SJSA1 (cell line): ENCODE measurements around the gene SFRP5. TPM values are rescaled to one million over a fixed set of nuclear protein-coding genes. Genes with fewer than 3 reads are reported as not detected.
A peak's percentile ranks its signal among the peaks of the same experiment; 100 is the strongest.

ENCODE experiments used
- DNase-seq, 2 experiments: peaks; one replicate each; pipeline ENCODE4 v3.0.0-alpha.2; 2015 to 2020; ENCODE audit warnings: low spot score in 2 of 2, low read depth in 1 of 2
- H3K27ac ChIP-seq: fragments of 250-450 bp; sonication (Bioruptor Pico); 2 replicates; pipeline ENCODE4 v1.5.1; 2020; ENCODE audit warnings: mild to moderate bottlenecking, moderate library complexity
- H3K27me3 ChIP-seq: fragments of 250-450 bp; sonication (Bioruptor Pico); replicated peaks from 2 replicates; pipeline ENCODE4 v1.5.1; 2020; ENCODE audit warnings: mild to moderate bottlenecking, moderate library complexity
- H3K36me3 ChIP-seq: fragments of 250-450 bp; sonication (Bioruptor Pico); 2 replicates; pipeline ENCODE4 v1.5.1; 2020; ENCODE audit warnings: mild to moderate bottlenecking
- H3K4me1 ChIP-seq: fragments of 250-450 bp; sonication (Bioruptor Pico); replicated peaks from 2 replicates; pipeline ENCODE4 v1.6.1; 2021; ENCODE audit warnings: mild to moderate bottlenecking
- H3K4me3 ChIP-seq: fragments of 250-450 bp; sonication (Bioruptor Pico); 2 replicates; pipeline ENCODE4 v1.5.1; 2020; ENCODE audit warnings: mild to moderate bottlenecking
- H3K9me3 ChIP-seq: fragments of 250-450 bp; sonication (Bioruptor Pico); replicated peaks from 2 replicates; pipeline ENCODE4 v1.5.1; 2020; ENCODE audit warnings: mild to moderate bottlenecking
- total RNA-seq: library from RNA; depleted of rRNA; stranded (reverse); fragments of >200 nt; shearing (Covaris generic); gene quantifications from 2 replicates; pipeline ENCODE4 v1.2.3, GENCODE V29; 2014

The SFRP5 gene
- total RNA-seq, 1 experiment from 2014 or later, result not detected

DNA sequence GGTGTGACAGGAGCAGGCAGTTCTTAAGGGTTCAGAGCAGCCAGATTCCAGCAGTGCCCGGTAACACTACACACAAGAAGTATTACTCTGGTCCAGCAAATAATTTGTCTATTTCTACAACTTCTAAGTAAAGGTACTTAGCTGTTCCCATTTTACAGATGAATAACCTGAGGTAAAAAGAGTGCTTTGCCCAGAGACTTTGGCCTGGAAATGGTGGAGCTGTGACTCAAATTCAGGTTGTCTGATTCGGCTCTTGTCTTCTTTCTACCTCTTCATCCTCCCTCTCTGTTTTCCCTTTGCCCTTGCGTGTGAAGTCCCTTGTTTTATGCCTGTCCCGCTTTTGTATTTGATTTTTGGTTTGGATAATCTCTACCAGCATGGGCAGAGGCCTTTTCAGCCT, 17.1 kb downstream of the SFRP5 start:
- no peaks in the 10 kb centered on the region for H3K9me3 ChIP-seq

DNA sequence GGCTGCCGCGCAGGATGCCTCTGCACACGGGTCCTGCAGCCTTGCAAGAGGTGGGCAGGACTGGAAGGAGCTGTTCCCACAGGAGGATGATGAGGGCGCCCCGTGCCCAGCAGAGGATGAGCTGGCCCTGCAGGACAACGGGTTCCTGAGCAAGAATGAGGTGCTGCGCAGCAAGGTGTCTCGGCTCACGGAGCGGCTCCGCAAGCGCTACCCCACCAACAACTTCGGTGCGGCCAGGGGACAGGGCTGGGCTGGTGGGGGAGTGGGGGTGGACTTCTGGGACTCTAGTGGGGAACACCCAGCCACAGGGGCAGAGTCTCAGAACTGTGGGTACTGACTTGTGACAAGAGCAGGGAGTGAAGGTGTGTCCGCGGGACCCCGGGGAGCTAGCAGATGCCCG, 18.8 kb downstream of the SFRP5 start:
- H3K36me3 ChIP-seq, result peaks cover 86% of the 10 kb centered on the region
- no peaks in the 10 kb centered on the region for H3K9me3 ChIP-seq
- H3K27ac ChIP-seq, result no peak overlapping the region
- DNase-seq, result no peak
- no peaks in the 10 kb centered on the region for H3K27me3 ChIP-seq
- no peaks in the 10 kb centered on the region for H3K4me1 ChIP-seq
- no peak overlapping the region for H3K4me3 ChIP-seq

More for the DNA sequence above, 17.1 kb downstream of the SFRP5 start:
- Histone ChIP-seq H3K27ac (no peak overlapping the region), H3K4me3 (no peak overlapping the region), H3K4me1 (no peaks in the 10 kb centered on the region), H3K27me3 (no peaks in the 10 kb centered on the region), H3K36me3 (peaks cover 78% of the 10 kb centered on the region)
- no peak for DNase-seq

DNA sequence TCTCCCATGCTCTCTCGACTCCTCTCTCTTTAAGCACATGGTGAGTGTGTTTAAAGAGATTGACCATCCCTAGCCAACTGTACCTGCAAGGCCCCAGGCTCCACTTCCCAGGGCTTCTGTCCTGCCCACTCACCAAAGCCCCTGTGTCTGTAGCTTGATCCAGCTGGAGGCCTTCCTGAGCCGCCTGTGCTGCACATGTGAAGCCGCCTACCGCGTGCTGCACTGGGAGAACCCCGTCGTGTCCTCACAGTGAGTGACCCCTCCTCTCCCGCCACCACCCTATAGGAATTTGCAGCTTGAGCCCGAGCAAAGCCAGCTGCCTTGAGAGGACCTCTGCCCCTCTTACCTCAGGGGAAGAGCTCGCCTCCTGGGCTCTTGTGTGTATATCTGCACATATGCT, 23.7 kb downstream of the SFRP5 start:
- no peaks in the 10 kb centered on the region for H3K4me1 ChIP-seq
- H3K27me3 ChIP-seq, result no peaks in the 10 kb centered on the region
- DNase-seq, result no peak
- H3K9me3 ChIP-seq, result no peaks in the 10 kb centered on the region
- H3K27ac ChIP-seq, result no peak overlapping the region
- no peak overlapping the region for H3K4me3 ChIP-seq
- peaks cover 92% of the 10 kb centered on the region for H3K36me3 ChIP-seq

DNA sequence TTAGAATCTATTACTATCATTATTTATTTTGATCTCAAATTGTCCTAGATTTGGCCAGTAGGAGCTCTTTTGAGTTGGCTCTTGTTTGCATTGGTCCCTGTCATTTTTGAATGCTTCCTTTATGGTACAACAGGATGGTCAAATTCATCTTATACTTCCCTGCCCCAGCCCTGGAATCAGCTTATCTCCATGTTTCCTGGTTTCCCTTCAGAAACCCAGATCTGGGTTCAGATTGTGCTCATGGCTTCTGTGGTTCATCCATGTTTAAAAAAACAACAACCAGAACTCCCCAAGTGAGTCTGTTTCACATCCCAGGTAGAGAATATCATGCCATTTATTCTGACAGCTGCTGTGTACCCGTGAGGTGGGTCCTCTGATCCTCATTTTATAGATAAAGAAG, 24.2 kb downstream of the SFRP5 start:
- no peaks in the 10 kb centered on the region for H3K27me3 ChIP-seq
- no peaks in the 10 kb centered on the region for H3K9me3 ChIP-seq
- no peaks in the 10 kb centered on the region for H3K4me1 ChIP-seq
- H3K27ac ChIP-seq, result no peak overlapping the region
- no peak overlapping the region for H3K4me3 ChIP-seq
- H3K36me3 ChIP-seq, result peaks cover 91% of the 10 kb centered on the region
- no peak for DNase-seq

DNA sequence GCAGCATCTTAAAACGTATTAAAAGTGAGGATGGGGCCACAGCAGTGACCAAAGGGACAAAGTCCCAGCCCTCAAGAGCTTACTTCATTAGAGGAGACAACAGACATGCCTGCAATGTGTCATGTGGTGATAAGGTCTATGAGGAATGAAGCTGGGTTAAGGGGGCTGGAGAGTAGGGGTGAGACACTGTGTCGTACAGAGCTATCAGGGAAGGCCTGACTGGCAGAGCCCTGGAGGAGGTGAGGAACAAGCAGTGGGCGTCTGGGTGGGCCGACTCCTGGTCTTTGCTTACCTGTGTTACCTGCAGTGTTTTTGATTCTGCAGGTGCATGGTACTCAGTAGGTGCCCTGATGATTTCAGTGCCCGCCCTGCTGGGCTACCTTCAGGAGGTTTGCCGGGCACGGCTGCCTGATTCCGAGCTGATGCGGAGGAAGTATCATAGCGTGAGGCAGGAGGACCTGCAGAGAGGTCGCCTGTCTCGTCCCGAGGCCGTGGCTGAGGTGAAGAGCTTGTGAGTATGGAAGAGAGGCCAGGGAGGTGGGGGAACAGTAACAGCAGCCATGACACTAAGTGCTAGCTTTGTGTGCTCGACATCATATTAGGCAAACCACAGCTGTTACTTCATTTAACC, 27.3 kb downstream of the SFRP5 start:
- Histone ChIP-seq H3K27ac (no peak overlapping the region), H3K36me3 (peaks cover 84% of the 10 kb centered on the region), H3K4me3 (no peak overlapping the region), H3K9me3 (no peaks in the 10 kb centered on the region), H3K4me1 (no peaks in the 10 kb centered on the region), H3K27me3 (no peaks in the 10 kb centered on the region)
- DNase-seq, result no peak

DNA sequence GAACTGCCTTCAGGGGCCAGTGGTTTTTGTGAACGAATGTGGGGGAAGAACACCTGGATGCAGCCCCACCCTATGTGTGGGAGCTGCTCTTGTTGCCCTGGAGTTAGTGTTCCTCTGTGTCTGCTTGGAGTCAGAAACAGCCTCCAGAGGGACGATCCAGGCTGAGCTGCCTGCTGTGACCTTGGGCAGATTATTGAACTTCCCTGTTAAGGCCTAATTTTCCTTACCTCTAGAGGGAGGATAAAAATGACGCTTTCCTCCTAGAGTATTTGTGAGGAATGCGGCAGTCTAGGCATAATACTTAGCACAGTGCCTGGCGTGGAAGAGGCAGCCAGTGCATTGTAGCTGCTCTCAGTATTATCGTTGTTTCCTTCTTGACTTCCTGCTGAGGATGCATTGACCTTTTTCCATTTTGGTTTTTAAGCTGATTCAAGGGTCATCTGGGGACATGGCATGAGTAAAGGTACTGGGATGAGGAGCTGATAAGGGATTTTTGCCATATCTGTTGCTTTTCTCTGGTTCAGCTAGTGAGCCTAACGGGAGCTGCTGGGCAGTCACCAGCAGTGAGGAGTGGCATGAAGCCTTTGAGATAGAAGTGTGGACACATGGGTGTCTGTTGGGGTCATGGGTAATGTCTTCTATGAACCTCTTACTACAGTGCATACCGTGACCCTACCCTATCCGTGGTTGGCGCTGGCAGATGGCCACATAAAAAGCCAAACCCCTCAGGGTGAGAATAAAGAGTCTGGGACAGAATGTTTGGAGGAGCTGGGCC, 28.4 kb downstream of the SFRP5 start:
- DNase-seq, result no peak
- H3K27me3 ChIP-seq, result no peaks in the 10 kb centered on the region
- H3K36me3 ChIP-seq, result peaks cover 80% of the 10 kb centered on the region
- no peak overlapping the region for H3K4me3 ChIP-seq
- peaks cover under 1% of the 10 kb centered on the region for H3K4me1 ChIP-seq
- no peak overlapping the region for H3K27ac ChIP-seq
- H3K9me3 ChIP-seq, result no peaks in the 10 kb centered on the region

DNA sequence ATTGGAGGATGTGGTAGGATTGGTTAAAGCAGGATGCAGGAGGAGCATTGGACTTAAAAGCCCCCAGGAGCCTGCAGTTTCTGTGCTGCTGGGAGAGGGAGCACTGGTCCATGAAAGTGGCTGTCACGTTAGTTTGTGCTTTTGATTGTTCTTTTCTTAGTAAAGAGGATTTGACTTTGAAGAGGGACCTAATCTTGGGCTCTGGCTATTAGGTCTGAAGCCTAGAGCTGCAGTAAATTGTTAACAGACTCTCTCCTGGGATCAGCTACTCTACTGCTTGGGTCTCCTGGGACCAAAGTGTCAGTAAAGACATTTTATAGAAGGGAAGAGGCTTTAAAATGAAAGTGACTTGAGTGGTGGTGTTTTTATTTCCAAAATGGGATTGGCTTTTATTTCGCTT, 31.2 kb downstream of the SFRP5 start:
- H3K36me3 ChIP-seq, result peaks cover 65% of the 10 kb centered on the region
- no peak overlapping the region for H3K4me3 ChIP-seq
- peaks cover 17% of the 10 kb centered on the region for H3K4me1 ChIP-seq
- no peaks in the 10 kb centered on the region for H3K9me3 ChIP-seq
- H3K27ac ChIP-seq, result no peak overlapping the region
- DNase-seq, result no peak
- no peaks in the 10 kb centered on the region for H3K27me3 ChIP-seq

DNA sequence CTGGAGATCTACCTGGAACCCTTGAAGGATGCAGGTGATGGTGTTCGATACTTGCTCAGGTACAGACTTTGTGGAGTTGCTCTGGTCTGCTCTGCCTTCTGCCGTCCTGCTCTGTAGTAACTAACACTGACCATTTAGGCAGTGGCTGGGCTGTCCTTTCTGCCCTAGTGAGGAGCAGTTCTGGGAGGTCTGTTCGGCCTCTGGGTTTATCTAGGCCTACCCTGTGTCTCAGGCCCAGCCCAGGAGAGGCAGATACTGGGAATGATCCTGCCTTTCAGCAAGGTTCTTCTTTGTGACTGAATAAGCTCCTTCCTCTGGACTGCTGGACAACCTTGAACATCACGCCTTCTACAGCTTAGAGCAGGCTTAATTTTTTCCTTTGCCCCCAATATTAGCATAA, 33.2 kb downstream of the SFRP5 start:
- Histone ChIP-seq H3K27ac (no peak overlapping the region), H3K27me3 (no peaks in the 10 kb centered on the region), H3K9me3 (no peaks in the 10 kb centered on the region), H3K4me1 (peaks cover 17% of the 10 kb centered on the region), H3K4me3 (no peak overlapping the region), H3K36me3 (peaks cover 45% of the 10 kb centered on the region)
- DNase-seq, result no peak

DNA sequence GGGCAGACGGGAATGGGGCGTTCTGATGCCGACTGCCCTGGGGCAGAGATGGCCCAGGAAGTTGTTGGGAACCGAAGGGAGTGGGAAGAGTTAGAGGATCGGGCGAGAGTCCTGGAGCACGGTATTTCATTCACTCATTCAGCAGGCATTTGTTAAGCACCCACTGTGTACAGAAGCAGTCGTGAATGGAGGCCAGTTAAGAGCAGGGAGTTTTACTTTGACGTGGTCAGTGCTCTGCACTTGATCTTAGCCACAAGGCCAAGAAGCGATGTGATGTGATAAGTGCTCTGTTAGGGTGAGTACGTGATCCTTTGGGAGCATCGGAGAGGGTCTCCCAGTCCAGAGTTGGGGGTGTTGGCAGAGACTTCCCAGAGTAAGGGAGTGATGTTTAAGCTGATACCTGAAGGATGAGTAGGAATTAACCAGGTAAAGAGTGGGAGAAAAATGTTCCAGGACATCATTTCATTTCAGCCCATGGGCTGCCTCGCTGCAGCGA, 34.0 kb downstream of the SFRP5 start:
- H3K27me3 ChIP-seq, result no peaks in the 10 kb centered on the region
- H3K36me3 ChIP-seq, result peaks cover 37% of the 10 kb centered on the region
- H3K9me3 ChIP-seq, result no peaks in the 10 kb centered on the region
- DNase-seq, result no peak
- H3K4me1 ChIP-seq, result peaks cover 17% of the 10 kb centered on the region
- H3K27ac ChIP-seq, result no peak overlapping the region
- H3K4me3 ChIP-seq, result peak overlapping the region; percentile 90

DNA sequence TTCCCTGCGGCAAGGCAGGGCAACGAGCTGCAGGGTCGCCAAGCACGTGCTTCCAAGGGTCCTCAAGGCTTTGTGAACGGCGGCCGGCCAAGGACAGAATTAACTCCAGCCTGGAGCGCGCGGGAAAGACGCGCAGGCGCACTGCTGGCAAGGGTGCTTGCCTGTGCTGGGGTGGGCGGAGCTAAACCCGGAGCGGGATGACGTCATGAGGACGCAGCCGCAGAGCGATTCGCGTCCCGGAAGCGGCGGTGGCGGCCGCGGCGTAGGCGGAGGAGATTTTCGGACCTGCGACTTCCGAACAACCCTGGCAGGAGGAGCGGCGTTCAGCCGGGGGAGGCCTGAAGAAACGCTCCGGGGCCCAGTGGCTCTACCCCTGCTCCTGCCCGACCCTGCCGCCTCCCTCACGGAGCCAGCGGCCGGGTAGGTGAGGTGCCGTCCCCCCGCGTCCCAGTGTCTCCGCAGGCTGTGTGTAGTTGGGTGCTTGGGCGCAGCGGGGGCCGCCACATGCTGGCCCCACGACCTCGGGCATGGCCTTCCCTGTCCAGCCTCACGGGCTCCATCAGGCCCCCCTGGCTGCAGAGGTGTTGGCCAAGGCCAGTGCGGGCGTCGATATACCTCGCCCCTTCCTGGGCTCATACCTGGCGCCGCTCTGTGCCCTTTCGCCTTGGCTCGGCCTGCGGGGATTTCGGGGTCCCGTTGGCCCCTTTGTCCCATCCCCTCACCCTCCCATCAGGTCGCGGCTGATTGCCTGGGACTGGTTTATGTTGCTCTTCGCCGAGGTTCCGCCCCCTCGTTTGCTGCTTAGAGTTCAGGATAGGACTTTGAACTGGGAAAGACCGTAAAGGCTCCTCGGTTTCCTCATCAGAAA, 34.7 kb downstream of the SFRP5 start, which contains the start of gene ZFYVE27:
Gene ZFYVE27 (plus strand): TSS at position 227 of the 868 bp plus-strand sequence. CDS start 1,350 bp downstream, outside the sequence.
- Histone ChIP-seq H3K4me3 (peak within 1 kb of the TSS; percentile 90), H3K27me3 (no peaks in the 10 kb centered on the region), H3K36me3 (peaks cover 35% of the 10 kb centered on the region), H3K9me3 (no peaks in the 10 kb centered on the region), H3K27ac (peak within 1 kb of the TSS; percentile 69), H3K4me1 (peaks cover 17% of the 10 kb centered on the region)
- peak; percentile 89 to 98 for DNase-seq

DNA sequence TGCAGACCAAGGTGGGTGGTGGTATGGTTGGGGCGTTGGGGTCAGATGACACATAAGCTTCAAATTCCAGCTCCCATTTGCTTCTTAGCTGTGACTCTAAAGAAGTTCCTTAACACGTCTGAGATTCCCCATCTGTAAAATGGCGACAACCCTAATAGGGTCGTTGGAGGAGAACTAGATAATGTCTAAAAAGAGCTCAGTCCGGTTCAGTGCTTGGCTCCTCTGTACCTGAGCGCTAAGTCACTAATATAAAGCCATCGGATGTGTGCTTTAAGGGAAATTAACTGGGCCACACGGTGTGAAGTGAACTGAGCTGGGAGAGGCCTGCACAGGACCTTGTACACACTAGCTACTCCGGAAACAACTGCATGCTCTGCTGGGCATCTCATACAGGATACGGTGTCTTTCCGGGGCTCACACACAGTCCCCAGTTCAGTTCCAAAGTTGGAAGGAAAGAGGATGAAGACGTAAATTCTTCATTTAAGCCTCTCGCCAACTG, 35.3 kb downstream of the SFRP5 start:
- Histone ChIP-seq H3K27ac (no peak overlapping the region), H3K9me3 (no peaks in the 10 kb centered on the region), H3K27me3 (no peaks in the 10 kb centered on the region), H3K36me3 (peaks cover 32% of the 10 kb centered on the region), H3K4me3 (peak overlapping the region; percentile 90), H3K4me1 (peaks cover 17% of the 10 kb centered on the region)
- no peak for DNase-seq

DNA sequence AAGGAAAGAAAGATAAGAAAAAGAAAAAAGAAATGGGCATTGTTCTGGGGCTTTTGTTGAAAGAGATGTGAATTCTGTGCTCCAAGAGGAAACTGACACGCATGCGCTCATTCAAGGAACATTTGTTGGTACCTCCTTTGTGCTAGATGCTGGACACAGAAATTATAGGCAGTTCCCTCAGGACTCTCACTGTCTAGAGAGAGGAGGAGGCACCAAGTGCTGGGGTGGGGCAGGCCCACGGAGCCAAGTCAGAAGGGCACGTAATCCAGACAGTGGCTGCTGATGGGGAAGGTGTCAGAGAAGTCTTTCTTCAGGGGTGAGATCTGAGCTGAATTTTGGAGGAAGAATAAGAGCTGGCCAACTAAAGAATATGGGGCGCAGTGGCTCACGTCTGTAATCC, 37.8 kb downstream of the SFRP5 start:
- Histone ChIP-seq H3K9me3 (no peaks in the 10 kb centered on the region), H3K27ac (no peak overlapping the region)

DNA sequence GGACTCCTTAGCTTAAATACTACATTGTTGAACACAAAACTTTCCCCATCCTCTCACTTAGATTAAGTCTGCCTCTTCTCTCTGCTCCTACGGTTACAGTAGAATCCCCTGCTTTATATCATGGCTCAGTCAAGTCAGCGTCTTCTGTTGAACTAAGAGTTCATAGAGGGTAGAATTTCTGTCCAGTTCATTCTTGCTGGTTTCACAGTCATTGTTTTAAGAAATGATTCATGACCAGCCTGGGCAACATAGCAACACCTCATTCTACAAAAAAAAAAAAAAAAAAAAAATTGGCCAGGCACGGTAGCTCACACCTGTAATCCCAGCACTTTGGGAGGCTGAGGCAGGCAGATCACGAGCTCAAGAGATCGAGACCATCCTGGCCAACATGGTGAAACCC, 38.5 kb downstream of the SFRP5 start:
- DNase-seq, result no peak
- no peak overlapping the region for H3K4me3 ChIP-seq
- H3K27me3 ChIP-seq, result no peaks in the 10 kb centered on the region
- peaks cover 16% of the 10 kb centered on the region for H3K4me1 ChIP-seq
- H3K27ac ChIP-seq, result no peak overlapping the region
- H3K36me3 ChIP-seq, result peaks cover 8% of the 10 kb centered on the region
- H3K9me3 ChIP-seq, result no peaks in the 10 kb centered on the region

More for the DNA sequence above, 37.8 kb downstream of the SFRP5 start:
- no peak for DNase-seq
- Histone ChIP-seq H3K27me3 (no peaks in the 10 kb centered on the region), H3K4me1 (peaks cover 17% of the 10 kb centered on the region), H3K4me3 (no peak overlapping the region), H3K36me3 (peaks cover 12% of the 10 kb centered on the region)
